SK-N-SH (cell line): ENCODE data around the gene DGAT2.

Experiments
- CTCF ChIP-seq: fragments of 200-600 bp; sonication (generic); IDR thresholded peaks from 2 replicates; pipeline ENCODE4 v1.6.1; 2017; ENCODE audit warnings: antibody characterized with exemption, mild to moderate bottlenecking, moderate library complexity
- RFX5 ChIP-seq: IDR thresholded peaks from 2 replicates; pipeline ENCODE4 v1.6.1; 2012; ENCODE audit warnings: mild to moderate bottlenecking, improper control_type of control experiment, low read length
- TAF1 ChIP-seq: IDR thresholded peaks from 2 replicates; pipeline ENCODE4 v1.6.1; 2012; ENCODE audit warnings: low read depth, mild to moderate bottlenecking, low read length, moderate library complexity, borderline replicate concordance
- TEAD4 ChIP-seq: IDR thresholded peaks from 2 replicates; pipeline ENCODE4 v1.4.0; 2012; ENCODE audit warnings: mild to moderate bottlenecking, borderline replicate concordance; ENCODE audit not compliant: insufficient read depth
- USF1 ChIP-seq: IDR thresholded peaks from 2 replicates; pipeline ENCODE4 v1.4.0; 2012; ENCODE audit warnings: low read depth, borderline replicate concordance
- YY1 ChIP-seq: IDR thresholded peaks from 2 replicates; pipeline ENCODE4 v1.4.0; 2012; ENCODE audit warnings: low read depth, mild to moderate bottlenecking

- TF ChIP-seq TEAD4, result no peak
- no peak for TF ChIP-seq USF1
- TF ChIP-seq RFX5, result no peak
- TF ChIP-seq YY1, result no peak
- TF ChIP-seq CTCF, result no peak
- no peak for TF ChIP-seq TAF1
Measured at GRCh38 chr11:75785187-75785586, 16.6 kb downstream of the DGAT2 start.
